ENCODE data around the gene NAV3.

GRCh38 chr12:78028426-78028825 lies 197.7 kb downstream of the NAV3 start:
- TF ChIP-seq SUZ12 (IDR thresholded peaks at IDR 0.05; ENCODE audit: extremely low read depth, insufficient read depth, insufficient read length) (no peak), YY1 (IDR thresholded peaks at IDR 0.05; ENCODE audit: insufficient read depth, insufficient read length) (no peak)

Data from NT2/D1 (cell line).